Activated CD4-positive, alpha-beta T cell treated with anti-CD3 and anti-CD28 coated beads, Interleukin-10, Interleukin-2, amounts not matched to agents 100 ng/mL and 50 ng/mL, durations not matched to agents 16 hours and 8 hours (primary cell): ENCODE data around the gene ADAMTS18.
"Not testable (repeated sequence)": the region's sequence is repeated elsewhere in the genome, so short reads cannot be mapped to it uniquely, and the experiment has no call there.

Source experiments
- DNase-seq: peaks from one replicate; pipeline ENCODE4 v3.0.0-alpha.2; 2020

The ADAMTS18 gene

GRCh38 chr16:77276661-77277060, 158.2 kb downstream of the ADAMTS18 start:
- DNase-seq = no peak

- not testable (repeated sequence) for DNase-seq
Measured at GRCh38 chr16:77275303-77275702, 159.5 kb downstream of the ADAMTS18 start.

GRCh38 chr16:77273815-77274214, 161.0 kb downstream of the ADAMTS18 start:
- DNase-seq = no peak

GRCh38 chr16:77271532-77272426, 163.1 kb downstream of the ADAMTS18 start:
- DNase-seq = no peak

- not testable (repeated sequence) for DNase-seq
Measured at GRCh38 chr16:77266185-77266584, 168.6 kb downstream of the ADAMTS18 start.

- DNase-seq = no peak
Measured at GRCh38 chr16:77262971-77263370, 171.9 kb downstream of the ADAMTS18 start.

- DNase-seq = no peak
Measured at GRCh38 chr16:77250400-77250799, 184.4 kb downstream of the ADAMTS18 start.

- DNase-seq = no peak
Measured at GRCh38 chr16:77246150-77246549, 188.7 kb downstream of the ADAMTS18 start.

GRCh38 chr16:77242471-77242870, 192.4 kb downstream of the ADAMTS18 start:
- DNase-seq = not testable (repeated sequence)

GRCh38 chr16:77238593-77238992, 196.2 kb downstream of the ADAMTS18 start:
- no peak for DNase-seq

GRCh38 chr16:77236063-77236511, 198.7 kb downstream of the ADAMTS18 start:
- peak; percentile 91 for DNase-seq

GRCh38 chr16:77234611-77235010, 200.2 kb downstream of the ADAMTS18 start:
- no peak for DNase-seq

GRCh38 chr16:77233799-77234519, 200.9 kb downstream of the ADAMTS18 start:
- DNase-seq = no peak
